Thyroid gland (tissue), 4 donors: ENCODE results near the gene PCMTD2.

Source experiments
- POLR2A ChIP-seq, 2 donors: fragments of 450-650 bp; IDR thresholded peaks; one replicate each; pipeline ENCODE4 v1.6.1; 2017; ENCODE audit warnings: antibody characterized with exemption in 2 of 2, mild to moderate bottlenecking in 2 of 2, moderate library complexity in 1 of 2
- TF ChIP-seq, protein P1 (sequence below), 6 experiments: fragments of 200-600 bp in 3 of 6; fragments of 450-650 bp in 3 of 6; sonication (generic) in 3 of 6; IDR thresholded peaks; one replicate each; pipeline ENCODE4 v1.5.1; 2016 to 2019; ENCODE audit warnings: antibody characterized with exemption in 6 of 6, mild to moderate bottlenecking in 2 of 6, inconsistent platforms in 1 of 6, moderate library complexity in 1 of 6

DNA sequence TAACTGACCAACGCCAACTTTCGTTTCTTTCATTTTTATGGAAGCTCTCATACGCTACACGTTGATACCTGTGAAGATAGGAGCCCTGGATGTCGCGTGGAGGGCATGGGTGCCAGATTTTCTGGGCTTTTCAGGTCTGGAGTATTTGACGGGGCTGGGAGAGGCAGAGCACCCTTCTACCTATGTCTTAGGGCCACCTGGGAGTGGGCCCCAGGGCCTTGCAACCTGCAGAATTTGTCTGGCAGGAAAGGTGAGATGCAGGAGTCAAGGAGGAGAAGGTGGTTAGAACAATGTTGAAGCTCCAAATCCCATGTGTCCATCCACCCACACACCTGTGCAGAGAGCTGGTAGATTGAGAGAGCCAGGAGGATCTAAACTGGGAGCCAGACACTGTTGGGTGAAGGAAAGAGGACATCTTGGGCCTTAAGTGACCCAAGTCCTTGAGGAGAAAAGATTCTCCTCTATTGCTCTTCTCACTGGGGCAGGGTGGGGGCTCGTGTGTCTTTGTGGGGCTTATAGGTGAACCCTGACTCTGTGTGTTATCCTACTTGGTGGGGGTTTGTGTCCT, 27.4 kb upstream of the PCMTD2 start:
- TF ChIP-seq, protein P1, sequence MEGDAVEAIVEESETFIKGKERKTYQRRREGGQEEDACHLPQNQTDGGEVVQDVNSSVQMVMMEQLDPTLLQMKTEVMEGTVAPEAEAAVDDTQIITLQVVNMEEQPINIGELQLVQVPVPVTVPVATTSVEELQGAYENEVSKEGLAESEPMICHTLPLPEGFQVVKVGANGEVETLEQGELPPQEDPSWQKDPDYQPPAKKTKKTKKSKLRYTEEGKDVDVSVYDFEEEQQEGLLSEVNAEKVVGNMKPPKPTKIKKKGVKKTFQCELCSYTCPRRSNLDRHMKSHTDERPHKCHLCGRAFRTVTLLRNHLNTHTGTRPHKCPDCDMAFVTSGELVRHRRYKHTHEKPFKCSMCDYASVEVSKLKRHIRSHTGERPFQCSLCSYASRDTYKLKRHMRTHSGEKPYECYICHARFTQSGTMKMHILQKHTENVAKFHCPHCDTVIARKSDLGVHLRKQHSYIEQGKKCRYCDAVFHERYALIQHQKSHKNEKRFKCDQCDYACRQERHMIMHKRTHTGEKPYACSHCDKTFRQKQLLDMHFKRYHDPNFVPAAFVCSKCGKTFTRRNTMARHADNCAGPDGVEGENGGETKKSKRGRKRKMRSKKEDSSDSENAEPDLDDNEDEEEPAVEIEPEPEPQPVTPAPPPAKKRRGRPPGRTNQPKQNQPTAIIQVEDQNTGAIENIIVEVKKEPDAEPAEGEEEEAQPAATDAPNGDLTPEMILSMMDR (IDR thresholded peaks at IDR 0.05) = no peak
- no peak for TF ChIP-seq POLR2A (IDR thresholded peaks at IDR 0.05)
